GM23248 (cell line): ENCODE results near the gene LEF1. TPM values are rescaled to one million over a fixed set of nuclear protein-coding genes. Genes with fewer than 3 reads are reported as not detected.

Experiments
- DNase-seq: peaks from one replicate; pipeline ENCODE4 v3.0.0-alpha.2; 2015
- H2AFZ ChIP-seq: fragments of 200-600 bp; sonication (generic); 2 replicates; pipeline ENCODE4 v1.6.1; 2016; ENCODE audit warnings: antibody characterized with exemption
- H3F3A ChIP-seq: fragments of 200-600 bp; sonication (generic); 2 replicates; pipeline ENCODE4 v1.6.1; 2016; ENCODE audit warnings: mild to moderate bottlenecking, antibody characterized with exemption, mixed run types; ENCODE audit not compliant: insufficient read depth
- H3K27ac ChIP-seq: fragments of 200-600 bp; sonication (generic); 2 replicates; pipeline ENCODE4 v1.5.1; 2016; ENCODE audit warnings: mild to moderate bottlenecking
- H3K27me3 ChIP-seq: fragments of 200-600 bp; sonication (generic); replicated peaks from 2 replicates; pipeline ENCODE4 v1.6.1; 2016; ENCODE audit warnings: mild to moderate bottlenecking; ENCODE audit not compliant: insufficient read depth
- H3K36me3 ChIP-seq: fragments of 200-600 bp; sonication (generic); 2 replicates; pipeline ENCODE4 v1.6.1; 2016; ENCODE audit warnings: low read depth, mild to moderate bottlenecking
- H3K4me1 ChIP-seq: fragments of 200-600 bp; sonication (generic); 2 replicates; pipeline ENCODE4 v1.6.1; 2016; ENCODE audit warnings: mild to moderate bottlenecking; ENCODE audit not compliant: insufficient read depth
- H3K4me2 ChIP-seq: fragments of 200-600 bp; sonication (generic); one replicate; pipeline ENCODE4 v1.6.1; 2016; ENCODE audit warnings: mild to moderate bottlenecking; ENCODE audit not compliant: unreplicated experiment
- H3K4me3 ChIP-seq: fragments of 200-600 bp; sonication (generic); 2 replicates; pipeline ENCODE4 v1.5.1; 2016; ENCODE audit warnings: mild to moderate bottlenecking
- H3K79me2 ChIP-seq: fragments of 200-600 bp; sonication (generic); 2 replicates; pipeline ENCODE4 v1.6.1; 2016; ENCODE audit warnings: mild to moderate bottlenecking; ENCODE audit not compliant: insufficient read depth
- H3K9ac ChIP-seq: fragments of 200-600 bp; sonication (generic); 2 replicates; pipeline ENCODE4 v1.6.1; 2016; ENCODE audit warnings: mild to moderate bottlenecking
- H3K9me2 ChIP-seq: fragments of 200-600 bp; sonication (generic); 2 replicates; pipeline ENCODE4 v1.6.1; 2016; ENCODE audit warnings: mixed run types, mild to moderate bottlenecking, moderate library complexity; ENCODE audit not compliant: insufficient read depth
- H3K9me3 ChIP-seq: fragments of 200-600 bp; sonication (generic); one replicate; pipeline ENCODE4 v1.6.1; 2017; ENCODE audit warnings: low read depth
- H4K20me1 ChIP-seq: fragments of 200-600 bp; sonication (generic); 2 replicates; pipeline ENCODE4 v1.6.0; 2016; ENCODE audit not compliant: insufficient read depth
- EZH2 ChIP-seq: fragments of 200-600 bp; sonication (generic); IDR thresholded peaks from 2 replicates; pipeline ENCODE4 v1.6.1; 2018; ENCODE audit warnings: antibody characterized with exemption, mild to moderate bottlenecking; ENCODE audit not compliant: insufficient read depth, poor library complexity, severe bottlenecking
- EZH2phosphoT487 ChIP-seq: fragments of 200-600 bp; sonication (generic); IDR thresholded peaks from 2 replicates; pipeline ENCODE4 v1.6.1; 2018; ENCODE audit warnings: antibody characterized with exemption, moderate library complexity, mild to moderate bottlenecking, low read depth; ENCODE audit not compliant: insufficient read depth
- WGBS, 2 experiments: methylation state at CpG; one replicate each; pipeline ENCODE4 v1.1.6; 2015 to 2017; ENCODE audit warnings: low lambda C conversion rate in 2 of 2, low coverage in 1 of 2; ENCODE audit errors: missing lambda C conversion rate in 2 of 2; 5-methylcytosine and 5-hydroxymethylcytosine counted together
- in situ Hi-C: fragments of 300-500 bp; cut with MboI; formaldehyde crosslinking; loops from 2 replicates; pipeline ENCODE4 v1.15.0; 2020
- polyA plus RNA-seq: library from polyadenylated mRNA; unstranded; fragments of >200 nt; fragmentation: Nextera tagmentation; extraction: Ambion mirVana; gene quantifications from 2 replicates; pipeline ENCODE4 v1.2.1, GENCODE V29; 2016
- total RNA-seq: library from RNA; depleted of rRNA; stranded (reverse); fragments of >200 nt; shearing (Covaris generic); gene quantifications from 2 replicates; pipeline ENCODE4 v1.2.3, GENCODE V29; 2014

The LEF1 gene
- total and polyA plus RNA-seq, 2 experiments from 2014 or later: 0.23 TPM; not detected in 1

DNA sequence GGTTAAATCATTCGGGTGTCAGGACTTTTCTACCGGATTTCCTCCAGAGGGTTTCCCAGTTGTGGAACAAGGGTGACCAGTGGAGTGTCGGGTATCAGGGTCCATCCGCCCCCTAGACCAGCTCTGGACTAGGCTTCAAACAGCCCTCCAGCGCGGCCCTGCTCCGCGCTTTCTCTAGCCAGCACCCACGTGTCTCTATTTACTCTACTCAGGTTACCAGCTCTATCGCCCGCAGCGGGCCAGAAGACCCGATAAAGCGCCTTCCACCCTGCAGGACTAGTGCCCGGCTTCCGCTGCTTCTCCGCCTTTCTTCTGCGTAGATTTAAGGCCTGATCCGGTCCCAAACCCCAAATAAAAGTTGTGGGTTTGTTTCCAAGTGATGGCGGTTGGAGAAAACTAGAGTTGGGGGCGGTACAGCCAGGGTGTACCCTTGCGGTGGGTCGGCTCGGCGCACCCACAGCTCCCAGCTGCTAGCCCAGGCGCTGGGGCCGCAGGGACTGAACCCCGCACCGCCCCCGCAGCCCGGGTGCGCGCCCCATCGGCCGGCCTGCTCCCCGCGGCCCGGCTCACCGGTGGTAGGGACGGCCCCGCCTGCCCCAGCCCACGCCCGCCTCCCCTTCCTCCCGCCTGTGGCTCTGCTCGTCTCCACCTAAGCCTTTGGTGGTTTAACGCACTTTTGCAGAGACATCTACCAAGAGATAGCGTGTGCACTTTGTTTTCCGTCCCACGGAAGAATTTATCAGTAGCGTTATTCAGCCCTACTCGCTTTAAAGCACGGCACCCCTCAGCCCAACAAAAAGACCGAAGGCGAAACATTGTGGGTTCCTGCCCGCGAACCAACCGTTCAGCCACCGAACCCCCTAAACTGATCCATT is 2.1 kb downstream of the LEF1 start:
- in situ Hi-C loops: no loop called here
- no peak overlapping the region for H3K27ac ChIP-seq
- DNase-seq: no peak

DNA sequence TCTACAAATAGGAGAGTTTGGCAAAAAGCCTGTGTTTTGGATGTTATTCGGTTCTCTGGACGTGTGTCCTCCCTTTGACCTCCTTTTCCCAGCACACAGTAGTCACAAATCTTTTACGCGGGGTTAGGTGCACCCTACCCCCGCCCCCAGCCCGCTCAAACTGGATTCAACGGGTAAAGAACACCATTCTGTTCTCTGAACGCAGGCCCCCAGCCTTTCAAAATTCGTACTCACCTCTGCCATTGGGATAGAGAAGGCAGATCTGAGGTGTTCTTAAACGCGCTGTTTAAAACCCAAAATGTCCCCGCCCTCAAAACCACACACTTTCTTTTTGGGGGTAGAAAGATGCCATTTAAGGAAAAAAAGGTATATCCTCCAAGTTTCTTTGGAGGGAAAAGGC is 2.7 kb downstream of the LEF1 start:
- Histone ChIP-seq H3K27me3 (peaks cover 93% of the 10 kb centered on the region), H3F3A (no peaks in the 10 kb centered on the region), H3K79me2 (no peaks in the 10 kb centered on the region), H3K27ac (no peak overlapping the region), H3K9ac (no peak overlapping the region), H3K9me3 (no peaks in the 10 kb centered on the region), H4K20me1 (no peaks in the 10 kb centered on the region), H3K4me1 (no peaks in the 10 kb centered on the region), H3K9me2 (no peaks in the 10 kb centered on the region), H3K36me3 (no peaks in the 10 kb centered on the region), H3K4me2 (no peak overlapping the region), H2AFZ (no peak overlapping the region), H3K4me3 (no peak overlapping the region)
- TF ChIP-seq EZH2phosphoT487 (no peak), EZH2 (no peak)
- 70 to 73% methylated on average over 12 of the region's 12 CpGs for WGBS, 2 experiments
- DNase-seq: no peak
- in situ Hi-C loops: no loop called here

More for the DNA sequence above, 2.1 kb downstream of the LEF1 start:
- Histone ChIP-seq H3K4me3 (peak overlapping the region; percentile 73; the same call in 1 of the 2 replicates), H3K27me3 (peaks cover 93% of the 10 kb centered on the region), H2AFZ (peak overlapping the region; percentile 89), H3K9me3 (no peaks in the 10 kb centered on the region), H3K9ac (no peak overlapping the region), H3K4me2 (no peak overlapping the region), H3K9me2 (no peaks in the 10 kb centered on the region), H3F3A (no peaks in the 10 kb centered on the region), H3K4me1 (no peaks in the 10 kb centered on the region), H3K79me2 (no peaks in the 10 kb centered on the region), H4K20me1 (no peaks in the 10 kb centered on the region), H3K36me3 (no peaks in the 10 kb centered on the region)
- TF ChIP-seq EZH2: peak; percentile 68
- TF ChIP-seq EZH2phosphoT487: 0 out of 2 replicates have a peak, but pooled peaks have one; percentile 16
- WGBS, 2 experiments: 9 to 15% methylated on average over 36 to 58 of the region's 58 CpGs

DNA sequence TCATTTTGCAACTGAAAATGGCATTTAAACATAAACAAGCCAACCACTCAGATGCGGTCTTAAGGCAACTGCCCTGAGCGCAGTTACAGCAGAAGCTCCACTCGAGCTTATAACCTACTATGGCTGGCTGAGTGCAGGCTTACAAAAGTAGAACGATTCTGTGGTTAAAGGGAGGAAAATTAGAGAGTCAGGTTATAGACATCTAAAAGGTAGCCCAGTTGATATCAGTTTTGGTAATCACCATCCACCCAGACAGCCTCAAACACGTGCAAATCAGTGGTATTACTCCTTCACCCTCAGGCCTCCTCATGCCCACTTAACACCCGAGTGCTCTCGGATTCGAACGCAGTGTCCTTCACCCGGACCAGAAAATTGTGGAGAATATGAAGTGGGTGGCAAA is 3.1 kb downstream of the LEF1 start:
- no peaks in the 10 kb centered on the region for H3K79me2 ChIP-seq
- TF ChIP-seq EZH2phosphoT487: no peak
- TF ChIP-seq EZH2: no peak
- H3K4me2 ChIP-seq: no peak overlapping the region

DNA sequence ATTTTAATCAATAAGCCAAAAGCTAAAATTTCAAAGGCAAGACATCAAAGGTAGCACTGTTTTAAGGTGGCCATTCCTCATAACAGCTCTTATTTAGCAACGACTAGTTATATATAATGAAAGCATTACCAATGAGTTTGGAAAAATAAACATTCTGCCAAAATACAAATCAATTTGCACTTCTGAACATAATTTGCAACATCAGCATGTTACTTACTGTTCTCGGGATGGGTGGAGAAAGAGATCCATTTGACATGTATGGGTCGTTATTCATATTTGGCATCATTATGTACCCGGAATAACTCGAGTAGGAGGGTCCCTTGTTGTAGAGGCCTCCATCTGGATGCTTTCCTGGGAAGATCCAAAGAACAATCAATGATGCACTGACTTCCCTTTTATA is 5.4 kb downstream of the LEF1 start:
- WGBS, 2 experiments: 46 to 57% methylated on average over 5 of the region's 5 CpGs
- no peak overlapping the region for H3K4me3 ChIP-seq
- no peaks in the 10 kb centered on the region for H3K9me2 ChIP-seq
- H3K27me3 ChIP-seq: peaks cover 84% of the 10 kb centered on the region
- TF ChIP-seq EZH2phosphoT487: no peak
- TF ChIP-seq EZH2: no peak
- DNase-seq: no peak
- H3K36me3 ChIP-seq: no peaks in the 10 kb centered on the region
- H2AFZ ChIP-seq: no peak overlapping the region
- H3K4me2 ChIP-seq: no peak overlapping the region
- no peaks in the 10 kb centered on the region for H3K4me1 ChIP-seq
- no peaks in the 10 kb centered on the region for H3K79me2 ChIP-seq
- no peak overlapping the region for H3K9ac ChIP-seq
- no peaks in the 10 kb centered on the region for H3K9me3 ChIP-seq
- in situ Hi-C loops: no loop called here
- H3K27ac ChIP-seq: no peak overlapping the region
- H4K20me1 ChIP-seq: no peaks in the 10 kb centered on the region
- no peaks in the 10 kb centered on the region for H3F3A ChIP-seq

More for the DNA sequence above, 3.1 kb downstream of the LEF1 start:
- H3K9me3 ChIP-seq: no peaks in the 10 kb centered on the region
- no peaks in the 10 kb centered on the region for H3F3A ChIP-seq
- H3K27me3 ChIP-seq: peaks cover 93% of the 10 kb centered on the region
- no peaks in the 10 kb centered on the region for H3K36me3 ChIP-seq
- H3K4me1 ChIP-seq: no peaks in the 10 kb centered on the region
- no peaks in the 10 kb centered on the region for H4K20me1 ChIP-seq
- no peak overlapping the region for H2AFZ ChIP-seq
- in situ Hi-C loops: no loop called here
- H3K4me3 ChIP-seq: no peak overlapping the region
- H3K9me2 ChIP-seq: no peaks in the 10 kb centered on the region
- WGBS, 2 experiments: 91 to 93% methylated on average over 10 of the region's 10 CpGs
- H3K9ac ChIP-seq: no peak overlapping the region
- no peak for DNase-seq
- H3K27ac ChIP-seq: no peak overlapping the region
